Thyroid gland (tissue), 4 donors: ENCODE data around the gene IL22RA1. TPM values are rescaled to one million over a fixed set of nuclear protein-coding genes. Genes with fewer than 3 reads are reported as not detected.

Experiments used
- DNase-seq, 2 donors: peaks; one replicate each; pipeline ENCODE4 v3.0.0-alpha.2; 2019
- H3K27ac ChIP-seq, 3 donors: fragments of 200-600 bp; sonication (generic); 1 replicate in 2 of 3; 2 replicates in 1 of 3; pipeline ENCODE4 v1.5.1; 2016 to 2019; ENCODE audit warnings: mild to moderate bottlenecking in 1 of 3, moderate library complexity in 1 of 3
- H3K27me3 ChIP-seq: fragments of 200-600 bp; sonication (generic); one replicate; pipeline ENCODE4 v1.5.1; 2019
- H3K36me3 ChIP-seq, 2 donors: fragments of 200-600 bp; sonication (generic); one replicate each; pipeline ENCODE4 v1.5.1; 2016 to 2019
- H3K4me1 ChIP-seq, 2 donors: fragments of 200-600 bp; sonication (generic); one replicate each; pipeline ENCODE4 v1.5.1; 2017 to 2019
- H3K4me3 ChIP-seq, 3 donors: fragments of 200-600 bp; sonication (generic); replicated peaks in 1 of 3; 1 replicate in 2 of 3; 2 replicates in 1 of 3; pipeline ENCODE4 v1.5.1; 2016; ENCODE audit warnings: mild to moderate bottlenecking in 1 of 3
- H3K9me3 ChIP-seq: fragments of 200-600 bp; sonication (generic); one replicate; pipeline ENCODE4 v1.5.1; 2017
- POLR2A ChIP-seq, 2 donors: fragments of 450-650 bp; IDR thresholded peaks; one replicate each; pipeline ENCODE4 v1.6.1; 2017; ENCODE audit warnings: antibody characterized with exemption in 2 of 2, mild to moderate bottlenecking in 2 of 2, moderate library complexity in 1 of 2
- WGBS, 2 donors: methylation state at CpG; one replicate each; pipeline ENCODE4 v1.1.5; 2017; 5-methylcytosine and 5-hydroxymethylcytosine counted together
- intact Hi-C: fragments of 100-400 bp; cut with DNase I; formaldehyde crosslinking; loops from one replicate; pipeline ENCODE4 v1.15.1; 2023
- total RNA-seq, 4 donors: library from RNA; depleted of rRNA; stranded (reverse); fragments of >200 nt; gene quantifications; one replicate each; pipeline ENCODE4 v1.2.3, GENCODE V29; 2016
- TF ChIP-seq, protein P1 (sequence below), 6 experiments: fragments of 200-600 bp in 3 of 6; fragments of 450-650 bp in 3 of 6; sonication (generic) in 3 of 6; IDR thresholded peaks; one replicate each; pipeline ENCODE4 v1.5.1; 2016 to 2019; ENCODE audit warnings: antibody characterized with exemption in 6 of 6, mild to moderate bottlenecking in 2 of 6, inconsistent platforms in 1 of 6, moderate library complexity in 1 of 6

Gene IL22RA1
- total RNA-seq, 4 donors from 2014 or later, result 1.1 TPM; not detected in 3

- H3K9me3 ChIP-seq, result no peaks in the 10 kb centered on the region
- TF ChIP-seq, protein P1, sequence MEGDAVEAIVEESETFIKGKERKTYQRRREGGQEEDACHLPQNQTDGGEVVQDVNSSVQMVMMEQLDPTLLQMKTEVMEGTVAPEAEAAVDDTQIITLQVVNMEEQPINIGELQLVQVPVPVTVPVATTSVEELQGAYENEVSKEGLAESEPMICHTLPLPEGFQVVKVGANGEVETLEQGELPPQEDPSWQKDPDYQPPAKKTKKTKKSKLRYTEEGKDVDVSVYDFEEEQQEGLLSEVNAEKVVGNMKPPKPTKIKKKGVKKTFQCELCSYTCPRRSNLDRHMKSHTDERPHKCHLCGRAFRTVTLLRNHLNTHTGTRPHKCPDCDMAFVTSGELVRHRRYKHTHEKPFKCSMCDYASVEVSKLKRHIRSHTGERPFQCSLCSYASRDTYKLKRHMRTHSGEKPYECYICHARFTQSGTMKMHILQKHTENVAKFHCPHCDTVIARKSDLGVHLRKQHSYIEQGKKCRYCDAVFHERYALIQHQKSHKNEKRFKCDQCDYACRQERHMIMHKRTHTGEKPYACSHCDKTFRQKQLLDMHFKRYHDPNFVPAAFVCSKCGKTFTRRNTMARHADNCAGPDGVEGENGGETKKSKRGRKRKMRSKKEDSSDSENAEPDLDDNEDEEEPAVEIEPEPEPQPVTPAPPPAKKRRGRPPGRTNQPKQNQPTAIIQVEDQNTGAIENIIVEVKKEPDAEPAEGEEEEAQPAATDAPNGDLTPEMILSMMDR (IDR thresholded peaks at IDR 0.05), result no peak
- TF ChIP-seq POLR2A (IDR thresholded peaks at IDR 0.05), result no peak
- no peak for DNase-seq
- intact Hi-C loops, result no loop called here
- H3K4me3 ChIP-seq, result no peak overlapping the region
- peak overlapping the region; percentile 49 to 84 (median 83) for H3K27ac ChIP-seq
- H3K36me3 ChIP-seq, result no peaks in the 10 kb centered on the region
- H3K27me3 ChIP-seq, result no peaks in the 10 kb centered on the region
- peaks cover 17 to 18% of the 10 kb centered on the region in 2 donors for H3K4me1 ChIP-seq
- WGBS, 2 donors, result 62 to 76% methylated on average over 5 of the region's 5 CpGs
These were observed 23.5 kb downstream of the IL22RA1 start for GRCh38 chr1:24119489-24119858.

DNA sequence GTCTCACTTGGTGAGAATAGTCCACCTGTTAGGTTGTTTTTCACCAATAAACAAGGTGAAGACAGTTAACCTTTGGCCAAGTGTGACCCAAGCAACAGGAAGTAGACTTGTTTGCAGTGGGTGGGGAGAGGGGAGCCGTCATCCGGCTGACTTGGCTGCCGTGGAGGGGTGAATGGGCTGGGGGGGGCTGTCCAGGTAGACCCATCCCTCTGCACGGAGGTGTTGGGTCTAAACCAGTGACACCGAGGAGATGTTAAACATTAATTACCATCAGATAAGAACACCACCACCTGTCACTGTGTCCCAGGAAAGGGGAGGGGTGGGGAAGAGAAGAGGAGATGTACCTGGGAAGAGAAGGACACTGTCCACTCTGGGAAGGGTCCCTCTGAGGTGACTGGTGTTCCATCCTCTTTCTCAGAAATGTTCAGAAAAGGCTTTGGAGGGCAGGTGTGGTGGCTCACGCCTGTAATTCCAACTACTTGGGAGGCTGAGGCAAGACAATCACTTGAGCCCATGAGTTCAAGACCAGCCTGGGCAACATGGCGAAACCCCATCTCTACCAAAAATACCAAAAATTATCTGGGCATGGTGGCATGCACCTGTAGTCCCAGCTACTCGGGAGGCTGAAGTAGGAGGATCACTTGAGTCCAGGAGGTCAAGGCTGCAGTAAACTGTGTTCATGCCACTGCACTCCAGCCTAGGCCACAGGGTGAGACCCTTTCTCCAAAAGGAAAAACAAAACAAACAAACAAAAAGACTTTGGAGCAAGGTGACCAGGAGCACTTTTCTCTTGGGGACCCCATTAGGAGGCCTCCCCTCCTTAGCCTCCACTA is 24.3 kb downstream of the IL22RA1 start:
- Histone ChIP-seq H3K36me3 (no peaks in the 10 kb centered on the region), H3K9me3 (no peaks in the 10 kb centered on the region), H3K27ac (no peak overlapping the region), H3K27me3 (no peaks in the 10 kb centered on the region), H3K4me1 (peaks cover 17 to 18% of the 10 kb centered on the region in 2 donors), H3K4me3 (no peak overlapping the region)
- WGBS, 2 donors, result 90 to 92% methylated on average over 8 of the region's 8 CpGs
- no peak for TF ChIP-seq POLR2A (IDR thresholded peaks at IDR 0.05)
- TF ChIP-seq, protein P1 (IDR thresholded peaks at IDR 0.05), result no peak
- no peak for DNase-seq
- intact Hi-C loops, result no loop called here

DNA sequence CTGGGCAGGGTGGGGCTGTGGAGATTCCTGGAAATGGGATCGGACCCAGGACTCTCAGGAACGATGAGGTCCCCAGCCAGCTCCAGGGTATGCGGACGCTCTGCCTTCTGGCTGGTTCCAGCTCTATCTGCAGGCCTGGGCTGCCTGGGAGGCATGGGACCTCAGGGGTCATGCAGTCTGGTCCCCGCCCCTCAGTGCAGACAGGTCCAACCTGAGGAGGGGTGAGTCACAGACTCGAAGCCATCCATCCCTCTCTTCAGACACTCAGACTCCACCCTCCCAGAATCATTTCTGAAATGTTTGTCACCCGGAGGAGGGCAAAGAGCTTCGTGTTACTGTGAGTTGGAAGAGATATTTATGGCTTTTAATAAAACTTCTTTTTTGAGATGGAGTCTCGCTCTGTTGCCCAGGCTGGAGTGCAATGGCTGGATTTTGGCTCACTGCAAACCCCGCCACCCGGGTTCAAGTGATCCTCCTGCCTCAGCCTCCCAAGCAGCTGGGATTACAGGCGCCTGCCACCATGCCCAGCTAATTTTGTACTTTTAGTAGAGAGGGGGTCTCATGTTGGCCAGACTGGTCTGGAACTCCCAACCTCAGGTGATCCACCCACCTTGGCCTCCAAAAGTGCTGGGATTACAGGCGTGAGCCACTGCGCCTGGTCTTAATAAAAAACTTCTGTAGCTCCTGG is 25.1 kb downstream of the IL22RA1 start:
- intact Hi-C loops, result no loop called here
- WGBS, 2 donors, result 81 to 90% methylated on average over 14 of the region's 14 CpGs
- H3K4me3 ChIP-seq, result no peak overlapping the region
- H3K4me1 ChIP-seq, result peaks cover 17 to 18% of the 10 kb centered on the region in 2 donors
- no peaks in the 10 kb centered on the region for H3K36me3 ChIP-seq
- TF ChIP-seq POLR2A (IDR thresholded peaks at IDR 0.05), result no peak
- TF ChIP-seq, protein P1 (IDR thresholded peaks at IDR 0.05), result no peak
- H3K9me3 ChIP-seq, result no peaks in the 10 kb centered on the region
- no peak for DNase-seq
- H3K27me3 ChIP-seq, result no peaks in the 10 kb centered on the region
- no peak overlapping the region for H3K27ac ChIP-seq

DNA sequence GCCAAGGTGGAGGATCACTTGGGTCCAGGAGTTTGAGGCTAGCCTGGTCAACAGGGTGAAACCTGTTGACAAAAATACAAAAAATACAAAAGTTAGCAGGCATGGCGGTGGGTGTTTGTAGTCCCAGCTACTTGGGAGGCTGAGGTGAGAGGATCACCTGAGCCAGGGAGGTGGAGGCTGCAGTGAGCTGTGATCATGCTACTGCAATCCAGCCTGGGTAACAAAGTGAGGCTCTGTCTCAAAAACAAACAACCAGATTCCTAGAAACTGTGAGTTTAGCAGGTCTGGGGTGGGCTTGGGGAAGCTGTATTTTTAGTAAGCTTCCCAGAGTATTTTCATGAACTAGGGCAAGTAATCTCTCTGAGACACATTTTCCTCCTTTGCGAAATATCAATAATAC is 25.8 kb downstream of the IL22RA1 start:
- peaks cover 20 to 24% of the 10 kb centered on the region in 2 donors for H3K4me1 ChIP-seq
- H3K36me3 ChIP-seq, result no peaks in the 10 kb centered on the region
- TF ChIP-seq, protein P1 (IDR thresholded peaks at IDR 0.05), result no peak
- TF ChIP-seq POLR2A (IDR thresholded peaks at IDR 0.05), result no peak
- H3K27ac ChIP-seq, result no peak overlapping the region
- no peaks in the 10 kb centered on the region for H3K27me3 ChIP-seq
- intact Hi-C loops, result no loop called here
- WGBS, 2 donors, result 96 to 98% methylated on average over 2 of the region's 2 CpGs
- no peaks in the 10 kb centered on the region for H3K9me3 ChIP-seq
- DNase-seq, result no peak
- H3K4me3 ChIP-seq, result no peak overlapping the region

DNA sequence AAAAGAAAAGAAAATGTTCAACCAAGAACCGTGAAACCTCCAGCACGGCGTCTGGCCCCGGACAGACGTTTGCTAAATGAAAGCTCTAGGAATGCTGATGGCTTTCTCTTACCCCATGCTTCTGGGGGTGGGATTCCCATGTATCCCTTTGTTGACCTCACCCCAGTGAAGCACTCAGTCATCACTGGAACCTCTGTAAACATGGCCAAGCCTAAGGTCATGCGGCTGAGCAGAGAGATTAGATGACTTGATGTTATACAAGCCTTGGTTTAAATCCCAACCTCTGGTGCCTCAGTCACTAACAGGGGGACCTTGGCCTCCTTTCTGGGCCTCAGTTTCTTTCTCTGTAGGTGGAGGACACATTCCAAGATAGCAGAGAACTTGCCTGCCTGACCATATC is 28.2 kb downstream of the IL22RA1 start:
- no peak for DNase-seq
- H3K4me3 ChIP-seq, result no peak overlapping the region
- no peaks in the 10 kb centered on the region for H3K27me3 ChIP-seq
- H3K9me3 ChIP-seq, result no peaks in the 10 kb centered on the region
- TF ChIP-seq, protein P1 (IDR thresholded peaks at IDR 0.05), result no peak
- TF ChIP-seq POLR2A (IDR thresholded peaks at IDR 0.05), result no peak
- 93 to 95% methylated on average over 6 of the region's 6 CpGs for WGBS, 2 donors
- intact Hi-C loops, result no loop called here
- peaks cover 11 to 28% of the 10 kb centered on the region in 2 donors for H3K4me1 ChIP-seq
- no peaks in the 10 kb centered on the region for H3K36me3 ChIP-seq
- H3K27ac ChIP-seq, result no peak overlapping the region
